ENCODE measurements around the gene ATG12.

The ATG12 gene

DNA sequence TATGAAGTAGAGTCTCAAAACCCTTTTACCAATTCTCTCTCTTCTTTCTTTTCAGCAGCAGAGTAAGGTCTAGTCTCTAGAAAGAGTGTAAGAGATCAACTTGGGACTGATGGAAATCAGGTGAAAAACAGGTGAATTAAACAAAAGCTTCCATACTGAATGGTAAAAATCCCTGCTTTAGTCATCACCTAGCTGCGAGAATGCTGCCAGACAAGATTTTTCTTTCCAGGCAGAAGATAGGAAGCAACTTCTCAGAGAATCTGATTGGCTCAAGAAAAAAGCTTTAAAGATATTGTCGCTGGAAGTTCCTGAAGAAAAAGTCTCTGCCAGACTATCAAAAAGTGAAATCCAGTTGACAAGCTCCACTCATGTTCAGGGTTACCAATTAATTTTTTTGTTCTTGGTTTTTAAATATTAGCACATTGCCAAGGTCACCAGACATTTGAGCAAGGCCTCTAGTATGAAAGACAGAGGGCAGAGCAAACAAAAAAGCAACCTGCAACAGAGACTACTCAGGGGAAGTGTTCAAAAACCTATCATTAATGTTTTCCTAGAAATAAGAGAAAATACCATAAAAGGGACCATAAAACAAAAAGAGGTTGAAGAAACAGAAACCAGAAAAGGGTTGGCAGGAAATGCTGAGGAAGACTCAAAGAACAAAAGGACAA lies 34.2 kb downstream of the ATG12 start:
- DNase-seq: no peak

DNA sequence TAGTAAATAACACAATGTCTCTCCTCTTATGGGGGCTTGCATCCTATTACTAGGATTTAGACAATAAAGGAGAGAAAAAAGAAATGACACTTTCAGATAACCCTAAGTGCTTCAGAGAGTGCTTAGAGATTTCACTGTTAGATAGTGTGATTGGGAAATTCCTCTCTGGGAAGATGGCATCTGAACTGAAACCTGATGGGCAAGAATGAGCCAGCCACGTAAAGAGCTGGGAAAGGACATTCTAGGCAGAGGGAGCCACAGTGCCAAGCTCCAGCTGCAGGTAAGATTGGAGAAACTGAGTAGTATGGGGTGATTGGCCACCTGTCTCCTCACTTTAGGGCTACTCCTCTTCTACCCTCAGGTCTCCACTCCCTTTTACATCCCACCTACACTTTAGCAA lies 39.4 kb downstream of the ATG12 start:
- no peak for DNase-seq

DNA sequence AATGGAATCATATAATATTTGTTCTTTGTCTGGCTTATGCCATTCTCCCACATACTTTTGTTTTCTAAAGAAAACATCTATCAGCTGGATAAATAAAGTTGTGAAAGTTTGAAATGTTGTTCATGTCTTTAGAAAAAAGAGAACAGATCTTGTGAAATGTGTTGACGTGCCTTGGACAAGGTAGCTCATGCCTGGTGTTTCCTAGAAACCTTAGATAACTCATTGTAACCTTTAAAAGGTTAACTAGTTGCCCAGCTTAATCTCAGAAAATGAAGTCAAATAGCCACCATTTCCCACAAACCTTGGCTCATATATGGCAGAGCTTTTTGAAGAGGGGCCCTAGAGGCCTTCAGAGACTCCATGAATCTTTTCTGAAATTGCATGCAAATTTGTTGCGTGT lies 40.2 kb downstream of the ATG12 start:
- DNase-seq: no peak

DNA sequence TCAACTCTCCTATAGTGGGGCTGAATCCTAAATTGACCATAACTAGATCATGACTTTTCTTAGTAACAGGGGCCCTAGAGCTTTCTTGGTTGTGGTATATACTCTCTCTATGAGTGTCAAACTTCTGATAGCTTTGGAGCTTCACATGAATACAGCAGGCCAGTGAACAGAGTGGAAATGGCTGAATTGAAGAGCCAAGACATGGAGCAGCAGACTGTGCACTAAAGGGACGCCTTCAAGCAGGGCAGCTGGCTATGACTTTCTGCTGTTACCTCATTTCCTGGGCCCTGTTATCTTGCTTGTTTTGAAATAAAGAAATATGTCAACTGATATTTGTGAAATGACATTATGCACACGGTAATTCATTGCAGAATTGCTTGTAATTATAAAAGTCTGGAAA lies 41.3 kb downstream of the ATG12 start:
- DNase-seq: no peak

DNA sequence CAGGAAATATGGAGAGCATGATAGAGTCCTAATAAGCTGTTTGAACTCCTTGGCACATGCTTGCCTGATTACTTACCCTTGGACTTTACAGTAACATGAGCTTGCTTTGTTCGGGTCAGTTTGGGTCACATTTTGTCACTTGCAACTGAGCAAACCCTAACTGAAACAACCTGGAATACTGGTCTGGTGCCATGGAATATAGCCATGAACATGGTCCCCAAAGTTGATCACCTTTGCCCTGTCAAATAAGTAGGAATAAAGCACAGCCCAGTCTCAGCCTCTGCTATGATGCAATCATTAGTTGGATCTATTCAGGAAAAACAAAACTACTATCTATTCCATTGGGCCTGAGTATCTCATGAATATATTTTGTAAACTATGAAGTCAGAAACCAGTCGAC lies 43.1 kb downstream of the ATG12 start:
- DNase-seq: no peak

DNA sequence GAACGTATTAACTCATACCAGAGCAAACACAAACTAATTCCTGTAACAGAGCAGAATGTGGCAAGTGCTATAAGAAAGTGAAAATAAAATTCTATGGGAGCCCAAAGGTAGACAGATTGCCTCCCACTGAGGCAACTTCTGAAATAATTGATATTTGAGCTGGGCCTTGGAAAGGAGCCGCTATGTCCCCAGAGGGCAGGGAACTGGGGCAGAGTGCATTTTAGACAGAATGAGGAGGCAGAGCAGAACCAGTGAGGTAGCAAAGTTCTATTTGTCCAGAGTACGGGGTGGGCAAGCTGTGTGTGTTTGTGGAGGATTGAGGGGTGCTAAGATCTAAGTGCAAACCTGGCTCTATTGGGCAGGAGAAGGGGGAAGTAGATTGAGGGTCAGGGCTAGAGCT lies 44.7 kb downstream of the ATG12 start:
- no peak for DNase-seq

DNA sequence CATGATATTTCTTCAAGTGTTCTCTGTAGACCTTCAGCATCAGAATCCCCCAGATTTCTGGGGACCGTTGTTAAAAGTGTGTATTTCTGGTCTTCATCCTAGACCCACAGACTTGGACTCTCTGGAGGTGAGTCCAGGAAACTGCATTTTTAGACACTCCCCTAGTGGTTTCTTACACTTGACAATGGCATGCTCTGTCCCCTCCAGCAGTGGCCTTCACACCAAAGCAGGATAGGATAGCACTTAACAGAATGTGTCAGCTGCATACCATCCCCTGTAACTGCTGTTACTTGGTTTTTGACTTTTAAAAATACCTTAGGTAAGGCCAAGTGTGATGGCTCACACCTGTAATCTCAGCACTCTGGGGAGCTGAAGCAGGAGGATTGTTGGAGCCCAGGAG lies 45.7 kb downstream of the ATG12 start:
- no peak for DNase-seq

DNA sequence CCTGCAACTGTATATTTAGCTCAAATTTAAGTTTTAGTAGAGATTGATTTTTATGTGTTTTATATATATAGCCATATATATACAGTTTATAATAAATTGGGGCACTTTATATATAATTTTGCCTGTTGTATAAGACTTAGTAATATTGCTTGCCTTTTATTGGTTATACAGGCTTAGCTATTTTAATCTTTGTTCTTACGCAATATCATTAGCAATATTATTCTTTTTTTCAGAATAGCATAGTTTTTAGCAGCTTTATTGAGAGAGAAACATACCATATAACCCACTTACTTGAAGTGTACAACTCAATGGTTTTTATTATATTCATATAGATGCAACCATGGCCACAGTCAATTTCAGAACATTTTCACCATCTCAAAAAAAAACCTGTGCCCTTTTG lies 52.9 kb downstream of the ATG12 start:
- DNase-seq: no peak

DNA sequence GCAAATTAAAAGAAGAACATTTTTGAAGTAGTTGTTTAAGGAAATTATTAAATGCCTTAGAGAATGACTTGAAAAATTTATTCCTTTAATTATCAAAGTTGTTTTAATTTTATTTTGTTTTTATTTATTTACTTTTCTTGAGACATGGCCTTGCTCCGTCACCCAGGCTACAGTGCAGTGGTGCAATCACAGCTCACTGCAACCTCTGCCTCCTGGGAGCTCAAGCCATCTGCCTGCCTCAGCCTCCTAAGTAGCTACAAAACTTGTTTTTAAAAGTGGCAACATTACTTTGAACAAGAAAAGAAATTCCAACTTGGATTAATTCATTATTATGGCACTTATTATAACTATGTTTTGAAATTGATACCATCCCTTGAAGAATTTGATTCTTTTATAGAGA lies 53.9 kb downstream of the ATG12 start:
- DNase-seq: no peak

DNA sequence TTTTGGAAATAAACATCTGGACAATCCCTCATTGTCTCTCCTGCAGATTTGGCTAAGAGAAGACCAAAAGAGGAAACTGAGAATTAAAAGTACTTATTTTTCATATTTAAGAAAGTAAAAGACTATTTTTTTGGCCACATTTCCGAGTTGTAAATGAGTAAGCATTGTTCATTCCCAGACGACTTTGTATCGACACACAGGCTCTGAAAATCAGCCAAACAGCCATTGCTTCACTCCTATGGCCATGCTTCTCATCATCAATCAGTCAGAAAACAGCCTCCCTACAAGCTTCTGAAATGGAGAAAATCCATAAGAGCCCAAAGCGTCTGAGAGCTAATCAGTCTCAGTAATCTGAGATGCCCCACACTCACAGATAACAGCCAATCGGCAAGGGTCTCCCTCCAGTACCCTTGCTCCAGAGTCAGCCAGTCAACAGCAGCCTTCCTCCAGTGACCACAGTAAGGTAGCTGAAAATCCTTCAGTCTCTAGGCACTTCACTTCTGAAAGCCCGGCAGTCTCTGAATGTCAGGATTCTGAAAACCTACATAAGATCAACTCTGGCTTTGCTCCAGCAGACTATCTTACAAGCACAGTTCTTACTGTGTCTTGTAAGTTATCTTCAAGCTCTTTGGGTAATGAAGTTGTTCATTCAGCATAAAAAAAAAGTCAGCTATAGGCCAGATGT lies 55.8 kb downstream of the ATG12 start:
- no peak for DNase-seq

DNA sequence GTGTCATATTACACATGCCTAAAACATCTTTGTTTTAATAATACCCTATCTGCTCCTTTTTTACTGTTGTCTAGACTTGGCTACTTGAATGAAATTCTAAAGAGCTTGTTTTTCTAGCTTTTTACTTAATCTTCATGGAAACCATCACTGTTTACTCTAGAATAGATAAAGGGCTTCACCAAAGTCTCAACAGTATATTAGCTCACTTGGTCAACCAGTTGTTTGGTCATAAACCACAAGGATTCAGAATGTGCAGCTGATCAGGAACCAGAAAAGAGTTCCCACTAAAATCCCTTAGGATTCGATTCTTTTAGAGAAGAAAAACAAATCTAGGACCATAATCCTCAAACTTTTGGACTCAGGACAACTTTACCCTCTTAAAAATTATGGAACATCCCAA lies 62.9 kb downstream of the ATG12 start:
- DNase-seq: no peak

Data from NCI-H1105 treated with DMSO at 0.1 percent for 48 hours (cell line).